HEK293 (cell line): ENCODE data around the gene TBC1D9B.

Source experiments
- CTCF ChIA-PET: fragments of 350-600 bp; formaldehyde crosslinking; extraction: SDS; loops from one replicate; lab custom pipeline; 2021; ENCODE audit warnings: antibody characterized with exemption; lab: Yijun Ruan, JAX
- POLR2A ChIA-PET: fragments of 300-600 bp; formaldehyde crosslinking; extraction: SDS; loops from one replicate; lab custom pipeline; 2020; ENCODE audit warnings: antibody characterized with exemption, inconsistent platforms; lab: Yijun Ruan, JAX
- H3K27ac ChIP-seq: fragments of 200-500 bp; sonication (Bioruptor generic); 2 replicates; pipeline ENCODE4 v1.5.1; 2014; ENCODE audit warnings: low read depth, low read length, control low read depth, inconsistent platforms; ENCODE audit errors: extremely low read depth
- H3K36me3 ChIP-seq, 2 experiments: fragments of 200-500 bp in 1 of 2; sonication (Bioruptor generic) in 1 of 2; 1 replicate in 1 of 2; 2 replicates in 1 of 2; pipeline ENCODE4 v1.5.1; 2014 to 2017; ENCODE audit warnings: inconsistent platforms in 2 of 2, low read length in 2 of 2; ENCODE audit not compliant: control insufficient read depth in 2 of 2, insufficient read depth in 1 of 2
- H3K4me1 ChIP-seq: fragments of 200-500 bp; sonication (Bioruptor generic); 2 replicates; pipeline ENCODE4 v1.5.1; 2014; ENCODE audit warnings: mild to moderate bottlenecking, low read length, inconsistent platforms; ENCODE audit not compliant: control insufficient read depth, insufficient read depth
- H3K4me3 ChIP-seq: 2 replicates; pipeline ENCODE4 v1.5.1; 2011; ENCODE audit warnings: low read depth, mild to moderate bottlenecking, control low read depth, low read length, moderate library complexity
- H3K9me3 ChIP-seq: fragments of 200-500 bp; sonication (Bioruptor generic); 2 replicates; pipeline ENCODE4 v1.5.1; 2014; ENCODE audit warnings: low read depth, low read length, inconsistent platforms; ENCODE audit not compliant: control insufficient read depth, insufficient read depth
- IKZF3 ChIP-seq: fragments of 450-650 bp; IDR thresholded peaks from 2 replicates; pipeline ENCODE4 v1.5.0; 2018; ENCODE audit warnings: missing biosample characterization, mild to moderate bottlenecking, missing genetic modification characterization, moderate library complexity
- SALL2 ChIP-seq: fragments of 450-650 bp; formaldehyde crosslinking; IDR thresholded peaks from 2 replicates; pipeline ENCODE4 v1.5.0; 2017; ENCODE audit warnings: missing biosample characterization, mild to moderate bottlenecking, missing genetic modification characterization, borderline replicate concordance
- TRIM28 ChIP-seq: IDR thresholded peaks from 2 replicates; pipeline ENCODE4 v1.6.1; 2011; ENCODE audit warnings: low read length, control low read depth, borderline replicate concordance
- ZBTB20 ChIP-seq: fragments of 450-650 bp; formaldehyde crosslinking; IDR thresholded peaks from 2 replicates; pipeline ENCODE4 v1.5.1; 2016; ENCODE audit warnings: missing biosample characterization, missing genetic modification characterization
- ZFP3 ChIP-seq: fragments of 450-650 bp; formaldehyde crosslinking; IDR thresholded peaks from 2 replicates; pipeline ENCODE4 v1.5.1; 2016; ENCODE audit warnings: low read depth, missing biosample characterization, missing genetic modification characterization
- ZNF10 ChIP-seq: fragments of 450-650 bp; formaldehyde crosslinking; IDR thresholded peaks from 2 replicates; pipeline ENCODE4 v1.5.1; 2017; ENCODE audit warnings: missing biosample characterization, missing genetic modification characterization
- ZNF140 ChIP-seq: fragments of 450-650 bp; formaldehyde crosslinking; IDR thresholded peaks from 2 replicates; pipeline ENCODE4 v1.5.1; 2016; ENCODE audit warnings: missing biosample characterization, missing genetic modification characterization
- ZNF155 ChIP-seq: fragments of 450-650 bp; formaldehyde crosslinking; IDR thresholded peaks from 2 replicates; pipeline ENCODE4 v1.5.1; 2016; ENCODE audit warnings: missing biosample characterization, missing genetic modification characterization
- ZNF239 ChIP-seq: fragments of 450-650 bp; formaldehyde crosslinking; IDR thresholded peaks from 2 replicates; pipeline ENCODE4 v1.5.1; 2016; ENCODE audit warnings: missing biosample characterization, missing genetic modification characterization
- ZNF544 ChIP-seq: fragments of 450-650 bp; formaldehyde crosslinking; IDR thresholded peaks from 2 replicates; pipeline ENCODE4 v1.5.0; 2017; ENCODE audit warnings: missing biosample characterization, missing genetic modification characterization
- ZNF561 ChIP-seq: fragments of 450-650 bp; IDR thresholded peaks from 2 replicates; pipeline ENCODE4 v1.5.1; 2018; ENCODE audit warnings: missing biosample characterization, missing genetic modification characterization, borderline replicate concordance
- ZNF621 ChIP-seq: fragments of 450-650 bp; formaldehyde crosslinking; IDR thresholded peaks from 2 replicates; pipeline ENCODE4 v1.5.1; 2017; ENCODE audit warnings: missing biosample characterization, missing genetic modification characterization
- ZNF747 ChIP-seq: fragments of 450-650 bp; formaldehyde crosslinking; IDR thresholded peaks from 2 replicates; pipeline ENCODE4 v1.5.1; 2016; ENCODE audit warnings: missing biosample characterization, missing genetic modification characterization
- ZNF830 ChIP-seq: fragments of 450-650 bp; IDR thresholded peaks from 2 replicates; pipeline ENCODE4 v1.5.0; 2018; ENCODE audit warnings: missing biosample characterization, missing genetic modification characterization, low read depth, mild to moderate bottlenecking, moderate library complexity
- TF ChIP-seq, protein P1 (sequence below): fragments of 450-650 bp; formaldehyde crosslinking; IDR thresholded peaks from 2 replicates; pipeline ENCODE4 v1.5.1; 2017; ENCODE audit warnings: missing biosample characterization, missing genetic modification characterization
- TF ChIP-seq, protein P2 (sequence below): fragments of 450-650 bp; formaldehyde crosslinking; IDR thresholded peaks from 2 replicates; pipeline ENCODE4 v1.5.1; 2016; ENCODE audit warnings: missing biosample characterization, missing genetic modification characterization
- TF ChIP-seq, protein P3 (sequence below): fragments of 450-650 bp; formaldehyde crosslinking; IDR thresholded peaks from 2 replicates; pipeline ENCODE4 v1.5.1; 2016; ENCODE audit warnings: missing biosample characterization, missing genetic modification characterization
- TF ChIP-seq, protein P4 (sequence below): fragments of 450-650 bp; formaldehyde crosslinking; conservative IDR thresholded peaks from 2 replicates; pipeline ENCODE4 v1.5.1; 2016; ENCODE audit warnings: low read depth, missing biosample characterization, missing genetic modification characterization

TBC1D9B gene

DNA sequence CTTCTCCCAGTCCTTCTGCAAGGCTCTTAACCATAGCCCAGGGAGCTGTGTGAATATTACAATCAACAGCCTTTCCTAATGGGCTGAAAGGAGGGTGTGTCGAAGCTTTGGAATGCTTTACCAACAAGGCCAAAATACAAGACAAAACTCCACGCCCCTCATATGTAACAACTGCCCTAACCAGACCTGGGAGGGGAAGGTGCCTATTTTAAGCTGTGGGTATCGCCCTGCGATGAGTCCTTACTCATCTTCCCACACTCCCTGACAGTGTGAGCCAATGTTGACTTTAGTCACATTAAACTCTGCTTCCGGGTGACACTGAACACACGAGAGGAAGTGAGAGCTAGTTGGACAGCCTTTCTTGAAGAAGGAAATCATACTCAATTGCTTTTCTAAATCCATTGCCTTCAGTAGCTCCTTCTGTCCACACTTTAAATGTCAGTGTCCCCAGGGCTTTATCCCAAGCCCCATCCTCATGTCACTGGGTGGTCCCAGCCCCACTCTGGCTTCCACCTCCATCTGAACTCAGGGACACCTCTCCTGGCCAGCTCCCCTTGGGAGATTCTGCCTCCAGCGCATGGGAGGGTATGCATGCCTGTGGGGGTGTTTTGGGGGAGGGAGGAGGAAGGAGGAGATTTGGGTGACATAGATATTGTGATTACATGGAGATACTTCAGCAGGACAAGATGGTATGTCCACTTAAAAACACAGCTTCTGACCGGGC lies 6.5 kb upstream of the TBC1D9B start (continued):
- TF ChIP-seq, protein P1, sequence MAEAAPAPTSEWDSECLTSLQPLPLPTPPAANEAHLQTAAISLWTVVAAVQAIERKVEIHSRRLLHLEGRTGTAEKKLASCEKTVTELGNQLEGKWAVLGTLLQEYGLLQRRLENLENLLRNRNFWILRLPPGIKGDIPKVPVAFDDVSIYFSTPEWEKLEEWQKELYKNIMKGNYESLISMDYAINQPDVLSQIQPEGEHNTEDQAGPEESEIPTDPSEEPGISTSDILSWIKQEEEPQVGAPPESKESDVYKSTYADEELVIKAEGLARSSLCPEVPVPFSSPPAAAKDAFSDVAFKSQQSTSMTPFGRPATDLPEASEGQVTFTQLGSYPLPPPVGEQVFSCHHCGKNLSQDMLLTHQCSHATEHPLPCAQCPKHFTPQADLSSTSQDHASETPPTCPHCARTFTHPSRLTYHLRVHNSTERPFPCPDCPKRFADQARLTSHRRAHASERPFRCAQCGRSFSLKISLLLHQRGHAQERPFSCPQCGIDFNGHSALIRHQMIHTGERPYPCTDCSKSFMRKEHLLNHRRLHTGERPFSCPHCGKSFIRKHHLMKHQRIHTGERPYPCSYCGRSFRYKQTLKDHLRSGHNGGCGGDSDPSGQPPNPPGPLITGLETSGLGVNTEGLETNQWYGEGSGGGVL, result no peak
- no peak for TF ChIP-seq ZNF140 (tag by site-specific recombination)
- TF ChIP-seq ZNF10 (tag by site-specific recombination), result no peak
- no peak for TF ChIP-seq ZNF155 (tag by site-specific recombination)
- no peak for TF ChIP-seq ZNF747 (tag by site-specific recombination)

DNA sequence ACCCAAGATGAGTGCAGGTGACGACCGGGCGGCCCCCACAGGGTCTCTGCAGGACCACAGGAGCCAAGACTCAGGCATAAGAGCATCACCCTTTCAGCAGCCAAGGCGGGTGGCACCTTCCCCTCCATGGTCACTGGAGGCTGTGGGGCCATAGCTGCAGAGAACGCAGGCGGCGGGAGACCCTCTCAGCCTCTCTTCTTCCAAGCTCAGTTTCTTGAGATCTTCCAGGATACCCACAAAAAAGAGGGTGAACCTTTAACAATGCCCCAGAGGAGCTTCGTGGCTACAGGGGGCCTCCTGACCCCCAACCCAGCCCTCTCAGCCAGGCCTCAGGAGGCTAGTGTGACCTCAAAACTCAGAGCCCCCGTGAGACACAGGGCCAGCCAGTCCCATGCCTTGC lies 5.8 kb upstream of the TBC1D9B start:
- Histone ChIP-seq H3K27ac (no peak overlapping the region), H3K36me3 (no peaks in the 10 kb centered on the region), H3K4me3 (no peak overlapping the region), H3K9me3 (no peaks in the 10 kb centered on the region), H3K4me1 (no peaks in the 10 kb centered on the region)
- ChIA-PET POLR2A (no interaction called here), CTCF (interaction anchor here (0.7 kb wide), 1 partner anchor 9 kb away, joined by 5 read pairs; no protein-coding TSS in a partner anchor)
- TF ChIP-seq, protein P2, sequence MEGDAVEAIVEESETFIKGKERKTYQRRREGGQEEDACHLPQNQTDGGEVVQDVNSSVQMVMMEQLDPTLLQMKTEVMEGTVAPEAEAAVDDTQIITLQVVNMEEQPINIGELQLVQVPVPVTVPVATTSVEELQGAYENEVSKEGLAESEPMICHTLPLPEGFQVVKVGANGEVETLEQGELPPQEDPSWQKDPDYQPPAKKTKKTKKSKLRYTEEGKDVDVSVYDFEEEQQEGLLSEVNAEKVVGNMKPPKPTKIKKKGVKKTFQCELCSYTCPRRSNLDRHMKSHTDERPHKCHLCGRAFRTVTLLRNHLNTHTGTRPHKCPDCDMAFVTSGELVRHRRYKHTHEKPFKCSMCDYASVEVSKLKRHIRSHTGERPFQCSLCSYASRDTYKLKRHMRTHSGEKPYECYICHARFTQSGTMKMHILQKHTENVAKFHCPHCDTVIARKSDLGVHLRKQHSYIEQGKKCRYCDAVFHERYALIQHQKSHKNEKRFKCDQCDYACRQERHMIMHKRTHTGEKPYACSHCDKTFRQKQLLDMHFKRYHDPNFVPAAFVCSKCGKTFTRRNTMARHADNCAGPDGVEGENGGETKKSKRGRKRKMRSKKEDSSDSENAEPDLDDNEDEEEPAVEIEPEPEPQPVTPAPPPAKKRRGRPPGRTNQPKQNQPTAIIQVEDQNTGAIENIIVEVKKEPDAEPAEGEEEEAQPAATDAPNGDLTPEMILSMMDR, result no peak
- no peak for TF ChIP-seq ZNF239 (tag by site-specific recombination)
- TF ChIP-seq IKZF3 (tag by site-specific recombination), result no peak
- no peak for TF ChIP-seq SALL2 (tag by site-specific recombination)
- TF ChIP-seq ZFP3 (tag by site-specific recombination), result no peak
- TF ChIP-seq, protein P3, sequence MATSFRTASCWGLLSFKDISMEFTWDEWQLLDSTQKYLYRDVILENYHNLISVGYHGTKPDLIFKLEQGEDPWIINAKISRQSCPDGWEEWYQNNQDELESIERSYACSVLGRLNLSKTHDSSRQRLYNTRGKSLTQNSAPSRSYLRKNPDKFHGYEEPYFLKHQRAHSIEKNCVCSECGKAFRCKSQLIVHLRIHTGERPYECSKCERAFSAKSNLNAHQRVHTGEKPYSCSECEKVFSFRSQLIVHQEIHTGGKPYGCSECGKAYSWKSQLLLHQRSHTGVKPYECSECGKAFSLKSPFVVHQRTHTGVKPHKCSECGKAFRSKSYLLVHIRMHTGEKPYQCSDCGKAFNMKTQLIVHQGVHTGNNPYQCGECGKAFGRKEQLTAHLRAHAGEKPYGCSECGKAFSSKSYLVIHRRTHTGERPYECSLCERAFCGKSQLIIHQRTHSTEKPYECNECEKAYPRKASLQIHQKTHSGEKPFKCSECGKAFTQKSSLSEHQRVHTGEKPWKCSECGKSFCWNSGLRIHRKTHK (tag by site-specific recombination), result no peak
- TF ChIP-seq, protein P4, sequence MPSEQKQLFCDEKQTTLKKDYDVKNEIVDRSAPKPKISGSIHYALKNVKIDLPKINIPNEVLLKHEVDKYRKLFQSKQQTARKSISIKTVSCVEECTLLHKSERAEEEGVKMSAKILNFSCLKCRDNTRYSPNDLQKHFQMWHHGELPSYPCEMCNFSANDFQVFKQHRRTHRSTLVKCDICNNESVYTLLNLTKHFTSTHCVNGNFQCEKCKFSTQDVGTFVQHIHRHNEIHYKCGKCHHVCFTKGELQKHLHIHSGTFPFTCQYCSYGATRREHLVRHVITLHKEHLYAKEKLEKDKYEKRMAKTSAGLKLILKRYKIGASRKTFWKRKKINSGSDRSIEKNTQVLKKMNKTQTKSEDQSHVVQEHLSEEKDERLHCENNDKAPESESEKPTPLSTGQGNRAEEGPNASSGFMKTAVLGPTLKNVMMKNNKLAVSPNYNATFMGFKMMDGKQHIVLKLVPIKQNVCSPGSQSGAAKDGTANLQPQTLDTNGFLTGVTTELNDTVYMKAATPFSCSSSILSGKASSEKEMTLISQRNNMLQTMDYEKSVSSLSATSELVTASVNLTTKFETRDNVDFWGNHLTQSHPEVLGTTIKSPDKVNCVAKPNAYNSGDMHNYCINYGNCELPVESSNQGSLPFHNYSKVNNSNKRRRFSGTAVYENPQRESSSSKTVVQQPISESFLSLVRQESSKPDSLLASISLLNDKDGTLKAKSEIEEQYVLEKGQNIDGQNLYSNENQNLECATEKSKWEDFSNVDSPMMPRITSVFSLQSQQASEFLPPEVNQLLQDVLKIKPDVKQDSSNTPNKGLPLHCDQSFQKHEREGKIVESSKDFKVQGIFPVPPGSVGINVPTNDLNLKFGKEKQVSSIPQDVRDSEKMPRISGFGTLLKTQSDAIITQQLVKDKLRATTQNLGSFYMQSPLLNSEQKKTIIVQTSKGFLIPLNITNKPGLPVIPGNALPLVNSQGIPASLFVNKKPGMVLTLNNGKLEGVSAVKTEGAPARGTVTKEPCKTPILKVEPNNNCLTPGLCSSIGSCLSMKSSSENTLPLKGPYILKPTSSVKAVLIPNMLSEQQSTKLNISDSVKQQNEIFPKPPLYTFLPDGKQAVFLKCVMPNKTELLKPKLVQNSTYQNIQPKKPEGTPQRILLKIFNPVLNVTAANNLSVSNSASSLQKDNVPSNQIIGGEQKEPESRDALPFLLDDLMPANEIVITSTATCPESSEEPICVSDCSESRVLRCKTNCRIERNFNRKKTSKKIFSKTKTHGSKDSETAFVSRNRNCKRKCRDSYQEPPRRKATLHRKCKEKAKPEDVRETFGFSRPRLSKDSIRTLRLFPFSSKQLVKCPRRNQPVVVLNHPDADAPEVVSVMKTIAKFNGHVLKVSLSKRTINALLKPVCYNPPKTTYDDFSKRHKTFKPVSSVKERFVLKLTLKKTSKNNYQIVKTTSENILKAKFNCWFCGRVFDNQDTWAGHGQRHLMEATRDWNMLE (tag by site-specific recombination), result no peak
- TF ChIP-seq TRIM28, result no peak
- no peak for TF ChIP-seq ZBTB20
- TF ChIP-seq ZNF544 (tag by site-specific recombination), result no peak
- no peak for TF ChIP-seq ZNF561 (tag by site-specific recombination)
- no peak for TF ChIP-seq ZNF621 (tag by site-specific recombination)
- no peak for TF ChIP-seq ZNF830 (tag by site-specific recombination)
- no peak for TF ChIP-seq ZNF10 (tag by site-specific recombination)
